ENCODE data around the gene MR1.
A peak's percentile ranks its signal among the peaks of the same experiment; 100 is the strongest.
"Not testable (repeated sequence)": the region's sequence is repeated elsewhere in the genome, so short reads cannot be mapped to it uniquely, and the experiment has no call there.

The MR1 gene

GRCh38 chr1:181033128-181033798 lies 520 bp upstream of the MR1 start:
- TF ChIP-seq CTCF (IDR thresholded peaks at IDR 0.05) = no peak
- Mint-ChIP-seq H3K4me3 (no peak overlapping the region), H3K27ac (no peak overlapping the region), H3K27me3 (ENCODE audit: low read depth, poor library complexity) (peaks cover 5% of the 10 kb centered on the region), H3K9me3 (no peaks in the 10 kb centered on the region), H3K4me1 (peaks cover 6% of the 10 kb centered on the region), H3K36me3 (ENCODE audit: low read depth) (no peaks in the 10 kb centered on the region)
- no peak for DNase-seq

- not testable (repeated sequence) for H3K36me3 Mint-ChIP-seq (ENCODE audit: low read depth); H3K27me3 Mint-ChIP-seq (ENCODE audit: low read depth, poor library complexity); H3K4me3 Mint-ChIP-seq; H3K27ac Mint-ChIP-seq; H3K9me3 Mint-ChIP-seq; DNase-seq; H3K4me1 Mint-ChIP-seq
Observed at GRCh38 chr1:181035210-181035609, 1.4 kb downstream of the MR1 start.

- H3K4me3 Mint-ChIP-seq = no peak overlapping the region
- H3K27ac Mint-ChIP-seq = no peak overlapping the region
- DNase-seq = no peak
- no peak for TF ChIP-seq CTCF (IDR thresholded peaks at IDR 0.05)
- H3K4me1 Mint-ChIP-seq = peaks cover 6% of the 10 kb centered on the region
- no peaks in the 10 kb centered on the region for H3K36me3 Mint-ChIP-seq (ENCODE audit: low read depth)
- no peaks in the 10 kb centered on the region for H3K27me3 Mint-ChIP-seq (ENCODE audit: low read depth, poor library complexity)
- H3K9me3 Mint-ChIP-seq = no peaks in the 10 kb centered on the region
Observed at GRCh38 chr1:181036107-181036836, 2.5 kb downstream of the MR1 start.

GRCh38 chr1:181037386-181037785 lies 3.6 kb downstream of the MR1 start:
- Mint-ChIP-seq H3K4me3 (no peak overlapping the region), H3K4me1 (peaks cover 6% of the 10 kb centered on the region), H3K36me3 (ENCODE audit: low read depth) (no peaks in the 10 kb centered on the region), H3K27me3 (ENCODE audit: low read depth, poor library complexity) (no peaks in the 10 kb centered on the region), H3K9me3 (no peaks in the 10 kb centered on the region), H3K27ac (no peak overlapping the region)
- no peak for DNase-seq
- no peak for TF ChIP-seq CTCF (IDR thresholded peaks at IDR 0.05)

GRCh38 chr1:181038399-181038873 lies 4.7 kb downstream of the MR1 start:
- no peaks in the 10 kb centered on the region for H3K36me3 Mint-ChIP-seq (ENCODE audit: low read depth)
- peak; percentile 65 for TF ChIP-seq CTCF (IDR thresholded peaks at IDR 0.05)
- DNase-seq = peak; percentile 53

GRCh38 chr1:181040284-181040865 lies 6.6 kb downstream of the MR1 start:
- no peak for TF ChIP-seq CTCF (IDR thresholded peaks at IDR 0.05)
- Mint-ChIP-seq H3K4me1 (peaks cover 16% of the 10 kb centered on the region), H3K9me3 (no peaks in the 10 kb centered on the region), H3K4me3 (no peak overlapping the region), H3K36me3 (ENCODE audit: low read depth) (no peaks in the 10 kb centered on the region), H3K27ac (no peak overlapping the region), H3K27me3 (ENCODE audit: low read depth, poor library complexity) (no peaks in the 10 kb centered on the region)
- DNase-seq = no peak

More at GRCh38 chr1:181038399-181038873, 4.7 kb downstream of the MR1 start:
- no peaks in the 10 kb centered on the region for H3K9me3 Mint-ChIP-seq
- no peak overlapping the region for H3K4me3 Mint-ChIP-seq
- peaks cover 10% of the 10 kb centered on the region for H3K4me1 Mint-ChIP-seq
- H3K27me3 Mint-ChIP-seq (ENCODE audit: low read depth, poor library complexity) = no peaks in the 10 kb centered on the region
- H3K27ac Mint-ChIP-seq = no peak overlapping the region
